Activated naive CD4-positive, alpha-beta T cell treated with anti-CD3 and anti-CD28 coated beads, Interleukin-2, amount 50 U/mL, for 24 hours (primary cell): Measurements from ENCODE around the gene SAMD4A.
"Not testable (repeated sequence)": the region's sequence is repeated elsewhere in the genome, so short reads cannot be mapped to it uniquely, and the experiment has no call there.

ENCODE experiments used
- H3K27ac Mint-ChIP-seq: one replicate; pipeline ENCODE4 v1.8.0; 2021; ENCODE audit warnings: mild to moderate bottlenecking, mixed read lengths
- H3K27me3 Mint-ChIP-seq: one replicate; pipeline ENCODE4 v1.8.0; 2021; ENCODE audit warnings: mixed read lengths
- H3K36me3 Mint-ChIP-seq: one replicate; pipeline ENCODE4 v1.8.0; 2021; ENCODE audit warnings: mixed read lengths
- H3K4me1 Mint-ChIP-seq: one replicate; pipeline ENCODE4 v1.8.0; 2021; ENCODE audit warnings: mixed read lengths
- H3K4me3 Mint-ChIP-seq: one replicate; pipeline ENCODE4 v1.8.0; 2021; ENCODE audit warnings: mild to moderate bottlenecking, mixed read lengths
- H3K9me3 Mint-ChIP-seq: one replicate; pipeline ENCODE4 v1.8.0; 2021; ENCODE audit warnings: mixed read lengths

The SAMD4A gene

GRCh38 chr14:54789781-54790480, 223.0 kb downstream of the SAMD4A start:
- Mint-ChIP-seq H3K4me1 (no peaks in the 10 kb centered on the region), H3K27ac (no peak overlapping the region), H3K9me3 (no peaks in the 10 kb centered on the region), H3K27me3 (no peaks in the 10 kb centered on the region), H3K36me3 (no peaks in the 10 kb centered on the region), H3K4me3 (no peak overlapping the region)

DNA sequence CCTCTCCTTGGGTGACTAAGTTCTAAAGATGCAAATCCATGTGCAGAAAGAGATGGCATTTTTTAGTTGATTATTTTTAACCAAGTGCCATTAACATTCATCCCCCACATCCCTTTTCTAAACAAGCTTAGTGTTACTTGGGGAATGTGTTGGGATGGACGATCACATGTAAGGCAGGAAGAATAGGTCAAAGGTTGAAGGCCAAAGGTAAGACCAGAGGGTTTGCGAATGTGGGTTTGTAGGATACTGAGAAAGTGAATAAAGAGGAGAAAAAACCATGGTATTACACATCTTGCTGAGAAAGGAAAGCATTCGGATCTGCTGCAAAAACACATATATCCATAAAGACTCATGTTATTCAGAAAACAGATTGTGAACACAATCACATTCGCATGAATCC, 224.1 kb downstream of the SAMD4A start:
- Mint-ChIP-seq H3K27ac (no peak overlapping the region), H3K4me3 (no peak overlapping the region), H3K36me3 (peaks cover 3% of the 10 kb centered on the region), H3K27me3 (no peaks in the 10 kb centered on the region), H3K9me3 (no peaks in the 10 kb centered on the region), H3K4me1 (no peaks in the 10 kb centered on the region)

DNA sequence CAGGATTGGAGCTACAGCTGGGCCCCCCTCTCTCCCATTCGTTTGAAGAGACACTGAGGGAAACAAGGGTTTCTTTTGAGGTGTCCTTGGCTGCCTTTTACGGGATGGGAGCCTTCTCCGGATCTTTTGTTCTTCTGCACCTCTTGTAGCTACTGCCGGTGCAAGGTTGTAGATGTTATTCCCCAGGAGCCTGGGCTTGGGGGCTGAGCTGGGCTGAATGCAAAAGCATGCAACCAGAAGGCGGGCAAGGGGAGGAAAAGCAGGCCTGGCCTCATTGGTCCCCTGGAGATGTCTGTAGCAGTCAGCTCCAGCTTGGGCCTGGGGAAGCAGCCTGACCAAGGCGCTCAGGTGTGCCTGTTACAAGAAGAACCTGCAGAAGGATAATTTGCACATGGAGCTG, 225.4 kb downstream of the SAMD4A start:
- Mint-ChIP-seq H3K9me3 (no peaks in the 10 kb centered on the region), H3K36me3 (peaks cover 3% of the 10 kb centered on the region), H3K27ac (no peak overlapping the region), H3K27me3 (no peaks in the 10 kb centered on the region), H3K4me1 (no peaks in the 10 kb centered on the region), H3K4me3 (no peak overlapping the region)

- Mint-ChIP-seq H3K27me3 (peaks cover 2% of the 10 kb centered on the region), H3K4me3 (no peak overlapping the region), H3K36me3 (peaks cover 3% of the 10 kb centered on the region), H3K4me1 (no peaks in the 10 kb centered on the region), H3K27ac (no peak overlapping the region), H3K9me3 (no peaks in the 10 kb centered on the region)
Observed at GRCh38 chr14:54794159-54794558, 227.2 kb downstream of the SAMD4A start.

- no peaks in the 10 kb centered on the region for H3K4me1 Mint-ChIP-seq
Observed at GRCh38 chr14:54794796-54795195, 227.9 kb downstream of the SAMD4A start.

DNA sequence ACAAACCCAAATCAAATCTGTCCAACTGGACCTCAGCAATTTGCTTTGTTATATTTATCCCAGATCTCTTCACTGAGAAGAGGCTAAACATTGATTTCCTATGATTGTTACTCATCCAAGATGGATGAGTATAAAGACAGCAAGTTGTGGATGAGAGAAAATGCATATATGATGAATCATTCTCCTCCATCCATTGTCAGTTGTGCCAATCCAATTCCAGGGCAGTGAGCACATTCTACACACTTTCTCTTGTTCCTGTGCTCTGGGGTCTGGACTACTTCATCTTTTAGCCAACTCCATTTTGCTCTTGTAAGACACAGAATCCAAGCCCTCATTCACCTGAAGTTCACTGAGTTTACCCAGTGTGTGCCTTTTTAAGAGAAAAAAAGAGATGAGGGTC, 230.0 kb downstream of the SAMD4A start:
- Mint-ChIP-seq H3K27ac (no peak overlapping the region), H3K9me3 (no peaks in the 10 kb centered on the region), H3K36me3 (peaks cover 3% of the 10 kb centered on the region), H3K4me3 (no peak overlapping the region), H3K4me1 (no peaks in the 10 kb centered on the region), H3K27me3 (peaks cover 4% of the 10 kb centered on the region)

More at GRCh38 chr14:54794796-54795195, 227.9 kb downstream of the SAMD4A start:
- Mint-ChIP-seq H3K4me3 (no peak overlapping the region), H3K27me3 (peaks cover 2% of the 10 kb centered on the region), H3K9me3 (no peaks in the 10 kb centered on the region), H3K27ac (no peak overlapping the region), H3K36me3 (peaks cover 3% of the 10 kb centered on the region)

- Mint-ChIP-seq H3K4me1 (no peaks in the 10 kb centered on the region), H3K4me3 (no peak overlapping the region), H3K27ac (no peak overlapping the region), H3K9me3 (no peaks in the 10 kb centered on the region), H3K27me3 (peaks cover 4% of the 10 kb centered on the region), H3K36me3 (peaks cover 3% of the 10 kb centered on the region)
Observed at GRCh38 chr14:54797556-54797955, 230.6 kb downstream of the SAMD4A start.

GRCh38 chr14:54797986-54798385, 231.1 kb downstream of the SAMD4A start:
- Mint-ChIP-seq H3K4me1 (no peaks in the 10 kb centered on the region), H3K9me3 (no peaks in the 10 kb centered on the region), H3K27me3 (peaks cover 4% of the 10 kb centered on the region), H3K4me3 (no peak overlapping the region), H3K27ac (no peak overlapping the region), H3K36me3 (peaks cover 3% of the 10 kb centered on the region)

GRCh38 chr14:54798465-54799124, 231.7 kb downstream of the SAMD4A start:
- no peak overlapping the region for H3K27ac Mint-ChIP-seq
- no peaks in the 10 kb centered on the region for H3K4me1 Mint-ChIP-seq
- H3K36me3 Mint-ChIP-seq: peaks cover 3% of the 10 kb centered on the region
- H3K4me3 Mint-ChIP-seq: no peak overlapping the region
- H3K9me3 Mint-ChIP-seq: no peaks in the 10 kb centered on the region
- peaks cover 4% of the 10 kb centered on the region for H3K27me3 Mint-ChIP-seq

- not testable (repeated sequence) for H3K4me3 Mint-ChIP-seq, H3K9me3 Mint-ChIP-seq, H3K36me3 Mint-ChIP-seq, H3K4me1 Mint-ChIP-seq, H3K27me3 Mint-ChIP-seq
- H3K27ac Mint-ChIP-seq: peak overlapping the region; percentile 73
Observed at GRCh38 chr14:54801482-54801881, 234.6 kb downstream of the SAMD4A start.

- no peaks in the 10 kb centered on the region for H3K36me3 Mint-ChIP-seq
- no peak overlapping the region for H3K27ac Mint-ChIP-seq
- H3K4me3 Mint-ChIP-seq: no peak overlapping the region
- peaks cover 2% of the 10 kb centered on the region for H3K27me3 Mint-ChIP-seq
- H3K9me3 Mint-ChIP-seq: no peaks in the 10 kb centered on the region
- peaks cover 6% of the 10 kb centered on the region for H3K4me1 Mint-ChIP-seq
Observed at GRCh38 chr14:54803396-54803795, 236.5 kb downstream of the SAMD4A start.

DNA sequence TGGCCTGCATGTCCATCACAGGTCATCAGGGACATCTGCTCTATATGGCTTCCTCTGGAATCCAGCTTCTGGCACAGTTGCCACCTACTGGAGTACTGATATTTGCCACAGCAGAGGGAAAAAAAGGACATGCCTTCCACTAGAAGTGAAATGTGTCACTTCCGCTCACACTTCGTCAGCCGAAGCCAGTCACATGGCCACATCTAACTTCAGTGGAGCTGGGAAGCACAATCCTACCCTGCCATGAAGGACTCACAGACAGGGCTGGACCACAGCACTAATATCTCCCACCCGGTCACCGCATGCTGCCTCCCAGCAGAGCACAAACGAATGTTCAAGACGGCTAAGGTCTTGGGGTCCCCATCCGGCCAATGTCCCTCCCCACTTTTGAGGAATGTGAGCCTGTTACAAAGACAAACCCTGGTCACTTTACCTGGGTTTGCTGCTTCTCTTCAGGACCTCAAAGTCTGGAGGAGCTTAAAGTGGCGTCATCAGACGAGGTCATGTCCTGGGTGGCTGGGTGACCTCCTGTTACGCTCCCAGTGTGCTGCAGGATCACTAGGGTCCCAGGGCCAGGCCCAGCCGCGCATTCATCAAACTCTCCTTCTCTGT, 237.1 kb downstream of the SAMD4A start:
- Mint-ChIP-seq H3K4me3 (no peak overlapping the region), H3K9me3 (no peaks in the 10 kb centered on the region), H3K27me3 (peaks cover 2% of the 10 kb centered on the region), H3K36me3 (no peaks in the 10 kb centered on the region), H3K27ac (no peak overlapping the region), H3K4me1 (peaks cover 6% of the 10 kb centered on the region)

DNA sequence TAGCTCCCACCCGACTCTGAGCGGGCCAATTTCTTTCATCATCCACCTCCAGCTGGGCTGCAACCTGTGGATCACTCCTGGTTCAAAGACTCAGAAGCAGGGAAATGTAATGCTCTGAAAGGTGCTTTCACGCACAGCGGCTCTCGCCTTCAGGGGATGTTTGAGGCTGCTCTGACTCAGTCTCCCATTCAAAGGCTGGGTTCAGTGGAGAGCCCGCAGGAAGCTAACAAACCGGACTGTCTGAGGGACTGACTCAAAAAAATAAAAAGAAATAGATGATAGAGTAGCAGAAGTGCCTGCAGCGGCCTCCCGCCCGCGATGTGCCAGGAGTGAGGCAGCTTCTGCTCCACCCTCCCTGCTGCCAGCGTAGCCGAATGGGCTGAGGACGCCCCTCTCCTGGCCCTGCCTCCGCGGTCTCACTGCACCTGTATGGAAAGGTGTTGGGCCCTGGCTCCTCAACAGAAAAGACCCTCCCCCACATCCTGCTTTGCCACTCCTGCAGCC, 237.7 kb downstream of the SAMD4A start:
- Mint-ChIP-seq H3K4me1 (peaks cover 6% of the 10 kb centered on the region), H3K36me3 (no peaks in the 10 kb centered on the region), H3K27me3 (peaks cover 2% of the 10 kb centered on the region), H3K9me3 (no peaks in the 10 kb centered on the region), H3K4me3 (no peak overlapping the region), H3K27ac (no peak overlapping the region)

- Mint-ChIP-seq H3K4me3 (no peak overlapping the region), H3K4me1 (peaks cover 6% of the 10 kb centered on the region), H3K27ac (no peak overlapping the region), H3K9me3 (no peaks in the 10 kb centered on the region), H3K36me3 (no peaks in the 10 kb centered on the region), H3K27me3 (peaks cover 2% of the 10 kb centered on the region)
Observed at GRCh38 chr14:54805070-54805444, 238.1 kb downstream of the SAMD4A start.

GRCh38 chr14:54805445-54806322, 238.8 kb downstream of the SAMD4A start:
- Mint-ChIP-seq H3K36me3 (no peaks in the 10 kb centered on the region), H3K4me3 (no peak overlapping the region), H3K9me3 (no peaks in the 10 kb centered on the region), H3K27me3 (peaks cover 2% of the 10 kb centered on the region), H3K27ac (no peak overlapping the region), H3K4me1 (peaks cover 6% of the 10 kb centered on the region)
